Ishikawa (cell line): ENCODE measurements around the gene MAP3K10.
A peak's percentile ranks its signal among the peaks of the same experiment; 100 is the strongest.

ENCODE experiments used
- CEBPB ChIP-seq: IDR thresholded peaks from 2 replicates; pipeline ENCODE4 v1.6.1; 2012
- CREB1 ChIP-seq: IDR thresholded peaks from 2 replicates; pipeline ENCODE4 v1.6.1; 2012; ENCODE audit warnings: low read depth
- EGR1 ChIP-seq: IDR thresholded peaks from 2 replicates; pipeline ENCODE4 v1.6.1; 2012
- EP300 ChIP-seq: IDR thresholded peaks from 2 replicates; pipeline ENCODE4 v1.6.1; 2012; ENCODE audit warnings: borderline replicate concordance
- FOXM1 ChIP-seq: IDR thresholded peaks from 2 replicates; pipeline ENCODE4 v1.6.1; 2012; ENCODE audit warnings: low read depth, borderline replicate concordance
- MAX ChIP-seq: IDR thresholded peaks from 2 replicates; pipeline ENCODE4 v1.6.1; 2012
- NFIC ChIP-seq: IDR thresholded peaks from 2 replicates; pipeline ENCODE4 v1.6.1; 2012
- RAD21 ChIP-seq: IDR thresholded peaks from 2 replicates; pipeline ENCODE4 v1.6.1; 2012; ENCODE audit warnings: low read depth
- TAF1 ChIP-seq: IDR thresholded peaks from 2 replicates; pipeline ENCODE4 v1.6.1; 2012; ENCODE audit warnings: low read depth, mild to moderate bottlenecking
- TCF12 ChIP-seq: IDR thresholded peaks from 2 replicates; pipeline ENCODE4 v1.6.1; 2012; ENCODE audit warnings: low read depth
- TEAD4 ChIP-seq: IDR thresholded peaks from 2 replicates; pipeline ENCODE4 v1.6.1; 2012
- YY1 ChIP-seq: IDR thresholded peaks from 2 replicates; pipeline ENCODE4 v1.6.1; 2012; ENCODE audit warnings: low read depth
- ZBTB7A ChIP-seq: IDR thresholded peaks from 2 replicates; pipeline ENCODE4 v1.6.1; 2012; ENCODE audit warnings: low read depth
- TF ChIP-seq, protein P1 (sequence below): IDR thresholded peaks from 2 replicates; pipeline ENCODE4 v1.6.1; 2012; ENCODE audit warnings: low read depth, mild to moderate bottlenecking
- TF ChIP-seq, protein P2 (sequence below): IDR thresholded peaks from 2 replicates; pipeline ENCODE4 v1.6.1; 2012

MAP3K10 gene

DNA sequence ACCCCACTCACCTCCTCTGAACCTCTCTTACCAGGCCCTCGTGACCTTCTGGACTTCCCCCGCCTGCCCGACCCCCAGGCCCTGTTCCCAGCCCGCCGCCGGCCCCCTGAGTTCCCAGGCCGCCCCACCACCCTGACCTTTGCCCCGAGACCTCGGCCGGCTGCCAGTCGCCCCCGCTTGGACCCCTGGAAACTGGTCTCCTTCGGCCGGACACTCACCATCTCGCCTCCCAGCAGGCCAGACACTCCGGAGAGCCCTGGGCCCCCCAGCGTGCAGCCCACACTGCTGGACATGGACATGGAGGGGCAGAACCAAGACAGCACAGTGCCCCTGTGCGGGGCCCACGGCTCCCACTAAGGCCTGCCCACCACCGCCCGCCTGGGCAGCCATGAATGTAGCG, 23.7 kb downstream of the MAP3K10 start:
- TF ChIP-seq TCF12 (no peak), ZBTB7A (no peak), TAF1 (no peak), EGR1 (no peak), YY1 (no peak), TEAD4 (no peak), CREB1 (no peak), RAD21 (no peak), EP300 (no peak), FOXM1 (no peak), CEBPB (no peak), MAX (no peak)
- TF ChIP-seq, protein P1, sequence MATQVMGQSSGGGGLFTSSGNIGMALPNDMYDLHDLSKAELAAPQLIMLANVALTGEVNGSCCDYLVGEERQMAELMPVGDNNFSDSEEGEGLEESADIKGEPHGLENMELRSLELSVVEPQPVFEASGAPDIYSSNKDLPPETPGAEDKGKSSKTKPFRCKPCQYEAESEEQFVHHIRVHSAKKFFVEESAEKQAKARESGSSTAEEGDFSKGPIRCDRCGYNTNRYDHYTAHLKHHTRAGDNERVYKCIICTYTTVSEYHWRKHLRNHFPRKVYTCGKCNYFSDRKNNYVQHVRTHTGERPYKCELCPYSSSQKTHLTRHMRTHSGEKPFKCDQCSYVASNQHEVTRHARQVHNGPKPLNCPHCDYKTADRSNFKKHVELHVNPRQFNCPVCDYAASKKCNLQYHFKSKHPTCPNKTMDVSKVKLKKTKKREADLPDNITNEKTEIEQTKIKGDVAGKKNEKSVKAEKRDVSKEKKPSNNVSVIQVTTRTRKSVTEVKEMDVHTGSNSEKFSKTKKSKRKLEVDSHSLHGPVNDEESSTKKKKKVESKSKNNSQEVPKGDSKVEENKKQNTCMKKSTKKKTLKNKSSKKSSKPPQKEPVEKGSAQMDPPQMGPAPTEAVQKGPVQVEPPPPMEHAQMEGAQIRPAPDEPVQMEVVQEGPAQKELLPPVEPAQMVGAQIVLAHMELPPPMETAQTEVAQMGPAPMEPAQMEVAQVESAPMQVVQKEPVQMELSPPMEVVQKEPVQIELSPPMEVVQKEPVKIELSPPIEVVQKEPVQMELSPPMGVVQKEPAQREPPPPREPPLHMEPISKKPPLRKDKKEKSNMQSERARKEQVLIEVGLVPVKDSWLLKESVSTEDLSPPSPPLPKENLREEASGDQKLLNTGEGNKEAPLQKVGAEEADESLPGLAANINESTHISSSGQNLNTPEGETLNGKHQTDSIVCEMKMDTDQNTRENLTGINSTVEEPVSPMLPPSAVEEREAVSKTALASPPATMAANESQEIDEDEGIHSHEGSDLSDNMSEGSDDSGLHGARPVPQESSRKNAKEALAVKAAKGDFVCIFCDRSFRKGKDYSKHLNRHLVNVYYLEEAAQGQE: no peak

GRCh38 chr19:40216013-40216776, 25.0 kb downstream of the MAP3K10 start:
- TF ChIP-seq CEBPB (no peak), YY1 (no peak), EP300 (no peak), NFIC (no peak), TAF1 (no peak)
- TF ChIP-seq, protein P2, sequence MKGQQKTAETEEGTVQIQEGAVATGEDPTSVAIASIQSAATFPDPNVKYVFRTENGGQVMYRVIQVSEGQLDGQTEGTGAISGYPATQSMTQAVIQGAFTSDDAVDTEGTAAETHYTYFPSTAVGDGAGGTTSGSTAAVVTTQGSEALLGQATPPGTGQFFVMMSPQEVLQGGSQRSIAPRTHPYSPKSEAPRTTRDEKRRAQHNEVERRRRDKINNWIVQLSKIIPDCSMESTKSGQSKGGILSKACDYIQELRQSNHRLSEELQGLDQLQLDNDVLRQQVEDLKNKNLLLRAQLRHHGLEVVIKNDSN: no peak
- TF ChIP-seq, protein P1: no peak

DNA sequence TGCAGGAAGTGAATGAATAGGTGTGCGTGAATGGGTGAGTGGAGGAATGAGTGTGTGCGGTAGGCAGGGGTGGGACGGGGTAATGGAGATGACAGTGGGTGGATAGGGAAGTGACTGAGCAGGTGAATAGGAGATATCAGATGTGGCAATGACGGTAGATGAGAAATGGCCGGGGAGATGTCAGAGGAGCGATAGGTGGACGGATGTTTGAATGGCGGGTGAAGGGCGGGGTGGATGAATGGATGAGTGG, 25.5 kb downstream of the MAP3K10 start:
- no peak for TF ChIP-seq RAD21
- TF ChIP-seq, protein P1: no peak
- no peak for TF ChIP-seq TCF12
- TF ChIP-seq MAX: no peak
- no peak for TF ChIP-seq TEAD4
- TF ChIP-seq TAF1: no peak
- TF ChIP-seq, protein P2: no peak
- no peak for TF ChIP-seq CREB1
- TF ChIP-seq CEBPB: no peak
- no peak for TF ChIP-seq FOXM1
- TF ChIP-seq ZBTB7A: no peak
- TF ChIP-seq NFIC: no peak
- no peak for TF ChIP-seq YY1
- TF ChIP-seq EP300: no peak

DNA sequence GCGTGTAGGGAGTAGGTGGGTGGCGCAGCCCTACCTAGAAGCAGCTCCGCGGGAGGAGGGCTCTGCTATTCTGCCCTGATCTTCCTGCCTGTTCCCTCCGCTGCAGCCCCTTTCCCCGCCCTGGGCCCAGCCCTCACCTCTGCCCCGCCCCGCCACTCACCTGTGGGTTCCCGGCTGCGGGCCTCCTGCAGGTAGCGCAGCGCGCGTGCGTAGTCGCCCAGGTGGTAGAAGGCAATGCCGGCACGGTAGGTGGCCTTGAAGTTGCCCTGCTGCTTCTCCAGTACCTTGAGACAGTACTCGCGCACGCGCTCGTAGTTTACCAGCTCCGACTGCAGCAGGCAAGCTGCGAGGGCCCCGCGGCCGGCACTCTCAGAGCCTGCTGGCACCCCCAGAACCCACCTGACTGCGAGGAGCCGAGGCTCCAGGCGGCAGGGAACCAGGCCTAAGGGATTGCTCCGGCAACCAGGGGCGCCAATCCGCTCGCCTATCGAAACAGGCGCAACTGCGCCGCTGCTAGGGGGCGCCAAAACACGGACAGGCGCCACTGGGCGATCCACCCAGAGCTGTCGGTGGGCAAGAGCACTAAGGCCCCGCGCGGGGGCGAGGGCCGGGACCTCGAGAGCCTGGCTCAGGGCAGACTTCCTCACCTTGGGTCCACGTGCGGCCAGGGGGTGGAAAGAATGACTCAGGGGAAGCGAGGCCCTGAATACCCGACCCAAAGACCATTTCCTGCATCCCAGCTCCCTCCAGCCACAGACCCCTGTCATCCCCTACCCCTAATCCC, 26.0 kb downstream of the MAP3K10 start:
- TF ChIP-seq, protein P1: no peak
- no peak for TF ChIP-seq FOXM1
- 0 out of 2 replicates have a peak, but pooled peaks have one; percentile 65 for TF ChIP-seq EGR1
- TF ChIP-seq RAD21: peak; percentile 39; the same call in 1 of the 2 replicates
- no peak for TF ChIP-seq EP300
- no peak for TF ChIP-seq TEAD4
- TF ChIP-seq ZBTB7A: no peak
- TF ChIP-seq TAF1: no peak
- no peak for TF ChIP-seq YY1
- TF ChIP-seq CEBPB: no peak
- no peak for TF ChIP-seq NFIC
- TF ChIP-seq MAX: peak; percentile 86; the same call in 1 of the 2 replicates
- TF ChIP-seq, protein P2: no peak
- TF ChIP-seq CREB1: no peak
- TF ChIP-seq TCF12: no peak; the same call in 1 of the 2 replicates
